ENCODE measurements around the gene PARP15.

The PARP15 gene

DNA sequence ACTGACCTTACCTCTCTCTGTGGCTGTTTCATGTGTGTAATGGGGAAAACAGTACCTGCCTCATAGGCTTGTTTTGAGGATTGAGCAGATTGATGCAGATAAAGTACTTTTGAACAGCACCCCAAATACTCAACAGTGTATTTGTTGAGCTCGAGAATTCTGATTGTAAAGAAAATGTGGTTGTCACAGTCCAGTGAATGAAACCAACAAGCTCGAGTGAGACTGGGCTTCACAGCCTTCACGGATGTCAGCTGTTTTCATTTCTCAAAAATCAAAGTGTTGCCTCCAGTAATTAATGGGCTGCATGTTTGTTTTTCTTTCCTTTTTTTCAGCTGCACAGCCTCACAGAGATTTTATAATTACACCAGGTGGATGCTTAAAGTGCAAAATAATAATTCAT is 43.7 kb downstream of the PARP15 start:
- no peak overlapping the region for H3K27ac Mint-ChIP-seq
- TF ChIP-seq, protein P1, sequence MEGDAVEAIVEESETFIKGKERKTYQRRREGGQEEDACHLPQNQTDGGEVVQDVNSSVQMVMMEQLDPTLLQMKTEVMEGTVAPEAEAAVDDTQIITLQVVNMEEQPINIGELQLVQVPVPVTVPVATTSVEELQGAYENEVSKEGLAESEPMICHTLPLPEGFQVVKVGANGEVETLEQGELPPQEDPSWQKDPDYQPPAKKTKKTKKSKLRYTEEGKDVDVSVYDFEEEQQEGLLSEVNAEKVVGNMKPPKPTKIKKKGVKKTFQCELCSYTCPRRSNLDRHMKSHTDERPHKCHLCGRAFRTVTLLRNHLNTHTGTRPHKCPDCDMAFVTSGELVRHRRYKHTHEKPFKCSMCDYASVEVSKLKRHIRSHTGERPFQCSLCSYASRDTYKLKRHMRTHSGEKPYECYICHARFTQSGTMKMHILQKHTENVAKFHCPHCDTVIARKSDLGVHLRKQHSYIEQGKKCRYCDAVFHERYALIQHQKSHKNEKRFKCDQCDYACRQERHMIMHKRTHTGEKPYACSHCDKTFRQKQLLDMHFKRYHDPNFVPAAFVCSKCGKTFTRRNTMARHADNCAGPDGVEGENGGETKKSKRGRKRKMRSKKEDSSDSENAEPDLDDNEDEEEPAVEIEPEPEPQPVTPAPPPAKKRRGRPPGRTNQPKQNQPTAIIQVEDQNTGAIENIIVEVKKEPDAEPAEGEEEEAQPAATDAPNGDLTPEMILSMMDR (IDR thresholded peaks at IDR 0.05; ENCODE audit: unreplicated experiment in 3 of 3) = no peak
- no peaks in the 10 kb centered on the region for H3K36me3 Mint-ChIP-seq (ENCODE audit: low read depth)
- H3K4me1 Mint-ChIP-seq = no peaks in the 10 kb centered on the region
- H3K9me3 Mint-ChIP-seq = no peaks in the 10 kb centered on the region
- H3K27me3 Mint-ChIP-seq (ENCODE audit: low read depth) = peaks cover 12% of the 10 kb centered on the region
- no peak overlapping the region for H3K4me3 Mint-ChIP-seq

DNA sequence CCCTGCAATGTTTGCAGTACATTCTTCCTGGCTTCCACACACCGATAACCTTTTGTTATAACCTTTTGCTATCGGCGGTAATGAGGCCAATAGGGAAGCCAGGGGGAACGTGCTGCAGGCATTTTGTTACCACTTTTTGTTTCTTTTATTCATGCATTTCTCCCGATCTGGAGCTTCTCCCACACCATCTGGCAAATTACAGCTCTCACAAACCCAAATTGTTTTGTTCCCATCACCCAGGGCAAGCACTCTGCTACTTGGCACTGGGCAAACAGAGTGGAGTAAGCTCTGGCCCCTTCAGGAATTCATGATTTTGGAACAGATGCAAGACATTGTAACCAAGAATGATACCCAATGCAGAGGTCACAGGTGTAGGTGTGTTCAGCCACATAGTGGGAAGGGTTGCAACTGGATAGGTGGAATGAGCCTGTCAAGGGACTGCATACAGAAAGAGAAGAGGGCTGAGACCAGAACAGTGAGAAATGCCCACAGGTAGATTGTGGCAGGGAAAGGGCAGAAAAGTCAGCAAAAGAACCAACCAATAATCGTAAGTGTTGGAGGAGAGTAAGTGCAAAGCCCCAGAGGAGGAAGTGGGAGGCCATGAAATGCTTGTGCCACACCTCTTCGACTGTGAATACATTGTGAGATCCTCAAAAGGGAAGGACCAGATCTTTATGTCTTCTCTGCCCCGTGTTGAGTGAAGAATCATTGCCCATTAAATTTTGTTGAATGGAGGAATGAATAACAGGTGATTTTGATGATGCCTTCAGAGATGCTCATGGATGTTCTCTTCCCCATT is 45.8 kb downstream of the PARP15 start:
- Mint-ChIP-seq H3K4me1 (no peaks in the 10 kb centered on the region), H3K9me3 (no peaks in the 10 kb centered on the region), H3K36me3 (ENCODE audit: low read depth) (no peaks in the 10 kb centered on the region), H3K27me3 (ENCODE audit: low read depth) (peaks cover 11% of the 10 kb centered on the region), H3K4me3 (no peak overlapping the region), H3K27ac (no peak overlapping the region)
- TF ChIP-seq, protein P1 (IDR thresholded peaks at IDR 0.05; ENCODE audit: unreplicated experiment in 3 of 3) = no peak

DNA sequence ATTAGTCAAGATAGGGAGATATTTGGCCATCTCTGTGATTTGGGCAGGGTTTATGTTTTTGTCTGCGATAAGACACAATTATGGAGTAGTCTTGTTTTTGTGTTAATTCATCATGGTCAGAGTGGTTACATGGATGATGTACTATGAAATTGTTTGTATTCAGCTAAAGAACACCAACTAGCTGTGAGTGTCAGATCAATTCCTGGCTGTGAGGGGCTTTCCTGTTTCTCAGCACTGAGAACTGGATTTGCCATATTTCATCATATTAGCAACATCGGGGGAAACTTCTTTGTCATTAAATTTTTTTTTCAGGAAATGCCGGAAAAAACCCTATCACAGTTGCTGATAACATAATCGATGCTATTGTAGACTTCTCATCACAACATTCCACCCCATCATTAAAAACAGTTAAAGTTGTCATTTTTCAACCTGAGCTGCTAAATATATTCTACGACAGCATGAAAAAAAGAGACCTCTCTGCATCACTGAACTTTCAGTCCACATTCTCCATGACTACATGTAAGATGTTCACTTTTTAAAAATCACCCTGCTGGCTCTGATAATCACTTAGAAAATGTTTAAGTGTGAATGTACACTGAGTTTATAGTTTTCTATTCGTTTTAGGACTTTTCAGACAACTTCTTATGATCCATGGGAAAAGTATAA is 49.2 kb downstream of the PARP15 start:
- no peak overlapping the region for H3K4me3 Mint-ChIP-seq

DNA sequence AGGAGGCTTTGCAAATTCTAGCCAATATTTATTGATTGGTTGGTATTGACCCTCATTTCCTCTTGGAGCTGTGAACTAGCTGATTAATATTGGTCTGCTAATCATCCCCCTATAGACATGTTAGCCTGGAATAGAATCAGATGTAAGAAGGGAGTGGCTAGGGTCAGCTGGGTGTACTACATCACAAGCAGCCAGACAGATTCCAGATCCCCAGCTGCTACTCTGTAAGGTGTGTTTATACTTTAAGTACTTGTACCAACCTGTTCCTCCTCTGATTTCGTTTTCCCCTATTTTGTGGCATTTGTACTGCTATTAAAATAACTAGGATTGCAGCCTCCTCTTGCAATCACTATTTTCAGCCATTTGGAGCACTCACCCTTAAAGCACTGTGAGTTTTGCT is 49.9 kb downstream of the PARP15 start:
- H3K27ac Mint-ChIP-seq = no peak overlapping the region
- peaks cover 3% of the 10 kb centered on the region for H3K27me3 Mint-ChIP-seq (ENCODE audit: low read depth)
- H3K36me3 Mint-ChIP-seq (ENCODE audit: low read depth) = no peaks in the 10 kb centered on the region
- TF ChIP-seq, protein P1 (IDR thresholded peaks at IDR 0.05; ENCODE audit: unreplicated experiment in 3 of 3) = no peak
- H3K4me3 Mint-ChIP-seq = no peak overlapping the region
- H3K4me1 Mint-ChIP-seq = no peaks in the 10 kb centered on the region
- H3K9me3 Mint-ChIP-seq = no peaks in the 10 kb centered on the region

More for the DNA sequence above, 49.2 kb downstream of the PARP15 start:
- Mint-ChIP-seq H3K36me3 (ENCODE audit: low read depth) (no peaks in the 10 kb centered on the region), H3K27me3 (ENCODE audit: low read depth) (peaks cover 6% of the 10 kb centered on the region), H3K9me3 (no peaks in the 10 kb centered on the region), H3K27ac (no peak overlapping the region), H3K4me1 (no peaks in the 10 kb centered on the region)
- TF ChIP-seq, protein P1 (IDR thresholded peaks at IDR 0.05; ENCODE audit: unreplicated experiment in 3 of 3) = no peak

DNA sequence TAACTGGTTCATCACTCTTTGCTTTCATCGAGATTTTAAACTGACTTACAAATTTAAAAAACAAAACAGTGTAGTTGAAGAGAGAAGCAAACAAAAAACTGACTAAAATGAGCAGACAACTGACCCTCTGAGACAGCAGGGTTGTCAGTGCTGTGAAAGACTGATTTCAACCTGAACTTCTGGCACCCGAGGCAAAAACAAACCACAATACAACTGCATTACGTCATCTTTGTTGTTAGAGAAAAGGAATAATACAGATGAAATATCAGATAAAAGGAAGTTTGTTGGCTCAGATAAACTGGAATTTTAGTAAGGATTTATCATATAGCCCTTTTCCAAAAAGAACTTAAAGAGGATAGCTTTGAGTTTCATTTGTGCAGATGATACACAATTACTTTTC is 51.1 kb downstream of the PARP15 start:
- peaks cover 3% of the 10 kb centered on the region for H3K27me3 Mint-ChIP-seq (ENCODE audit: low read depth)
- H3K36me3 Mint-ChIP-seq (ENCODE audit: low read depth) = no peaks in the 10 kb centered on the region
- H3K4me3 Mint-ChIP-seq = no peak overlapping the region
- H3K9me3 Mint-ChIP-seq = no peaks in the 10 kb centered on the region
- no peak overlapping the region for H3K27ac Mint-ChIP-seq
- TF ChIP-seq, protein P1 (IDR thresholded peaks at IDR 0.05; ENCODE audit: unreplicated experiment in 3 of 3) = no peak
- no peaks in the 10 kb centered on the region for H3K4me1 Mint-ChIP-seq
